Measurements from ENCODE around the gene BAIAP2L2. TPM values are rescaled to one million over a fixed set of nuclear protein-coding genes. Genes with fewer than 3 reads are reported as not detected.

The BAIAP2L2 gene
- total and polyA plus RNA-seq, 3 donors from 2014 or later: 6.6 to 10.0 (median 8.8) TPM

DNA sequence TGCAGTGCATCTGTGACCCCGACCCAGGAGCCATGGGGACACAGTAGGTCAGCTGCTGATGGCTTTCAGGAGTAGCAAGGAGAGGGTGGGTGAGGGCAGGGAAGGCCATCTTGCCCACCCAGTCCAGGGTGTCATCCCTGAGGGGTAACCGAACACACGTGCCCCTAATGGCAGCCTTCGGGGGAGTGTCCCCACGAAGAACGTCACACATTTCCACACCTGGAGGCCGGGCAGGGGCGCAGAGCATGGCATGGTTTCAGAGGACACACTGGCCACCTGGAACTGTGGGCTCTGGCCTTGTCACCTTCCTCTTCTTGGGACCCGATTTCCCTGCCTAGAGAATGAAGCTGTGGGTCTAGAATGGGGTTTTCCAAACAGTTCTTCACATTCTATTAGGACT, 19.4 kb upstream of the BAIAP2L2 start:
- H3K36me3 ChIP-seq (ENCODE audit: low read depth, missing control alignments): no peaks in the 10 kb centered on the region
- 87 to 96% methylated on average over 4 to 9 of the region's 9 CpGs for WGBS, 2 donors

DNA sequence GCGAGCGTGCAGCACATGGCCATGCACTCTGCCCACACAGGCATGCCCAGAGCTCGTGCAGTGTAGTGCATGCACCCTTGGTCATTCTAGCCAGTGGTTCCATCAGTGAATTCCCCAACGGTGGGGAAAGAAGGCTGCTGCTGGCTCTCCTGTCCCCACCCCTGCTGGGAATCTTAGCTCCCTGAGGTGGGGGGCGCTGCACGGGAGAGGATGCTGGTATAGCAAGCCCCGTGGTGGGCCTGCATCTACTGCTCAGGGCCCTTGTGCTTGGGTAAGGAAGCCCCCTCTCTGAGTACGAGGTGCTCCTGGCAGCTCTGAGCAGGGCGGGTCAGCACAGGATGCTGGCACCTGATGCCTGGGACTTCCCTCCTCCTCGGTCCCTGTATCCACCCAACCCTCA, 18.5 kb upstream of the BAIAP2L2 start:
- DNase-seq: no peak
- no peak overlapping the region for H3K27ac ChIP-seq
- H3K36me3 ChIP-seq (ENCODE audit: low read depth, missing control alignments): no peaks in the 10 kb centered on the region
- no peaks in the 10 kb centered on the region for H3K9me3 ChIP-seq
- intact Hi-C loops (cut with DNase I; ENCODE audit: low total_unique reads): no loop called here
- TF ChIP-seq, protein P1, sequence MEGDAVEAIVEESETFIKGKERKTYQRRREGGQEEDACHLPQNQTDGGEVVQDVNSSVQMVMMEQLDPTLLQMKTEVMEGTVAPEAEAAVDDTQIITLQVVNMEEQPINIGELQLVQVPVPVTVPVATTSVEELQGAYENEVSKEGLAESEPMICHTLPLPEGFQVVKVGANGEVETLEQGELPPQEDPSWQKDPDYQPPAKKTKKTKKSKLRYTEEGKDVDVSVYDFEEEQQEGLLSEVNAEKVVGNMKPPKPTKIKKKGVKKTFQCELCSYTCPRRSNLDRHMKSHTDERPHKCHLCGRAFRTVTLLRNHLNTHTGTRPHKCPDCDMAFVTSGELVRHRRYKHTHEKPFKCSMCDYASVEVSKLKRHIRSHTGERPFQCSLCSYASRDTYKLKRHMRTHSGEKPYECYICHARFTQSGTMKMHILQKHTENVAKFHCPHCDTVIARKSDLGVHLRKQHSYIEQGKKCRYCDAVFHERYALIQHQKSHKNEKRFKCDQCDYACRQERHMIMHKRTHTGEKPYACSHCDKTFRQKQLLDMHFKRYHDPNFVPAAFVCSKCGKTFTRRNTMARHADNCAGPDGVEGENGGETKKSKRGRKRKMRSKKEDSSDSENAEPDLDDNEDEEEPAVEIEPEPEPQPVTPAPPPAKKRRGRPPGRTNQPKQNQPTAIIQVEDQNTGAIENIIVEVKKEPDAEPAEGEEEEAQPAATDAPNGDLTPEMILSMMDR (IDR thresholded peaks at IDR 0.05): no peak
- TF ChIP-seq POLR2A (IDR thresholded peaks at IDR 0.05): no peak
- WGBS, 2 donors: 90 to 95% methylated on average over 2 to 10 of the region's 10 CpGs
- no peak overlapping the region for H3K4me3 ChIP-seq
- H3K4me1 ChIP-seq: peaks cover 10% of the 10 kb centered on the region
- H3K27me3 ChIP-seq: no peaks in the 10 kb centered on the region

More for the DNA sequence above, 19.4 kb upstream of the BAIAP2L2 start:
- Histone ChIP-seq H3K9me3 (no peaks in the 10 kb centered on the region), H3K4me1 (peaks cover 10% of the 10 kb centered on the region), H3K27me3 (no peaks in the 10 kb centered on the region), H3K4me3 (no peak overlapping the region), H3K27ac (no peak overlapping the region)
- TF ChIP-seq, protein P1 (IDR thresholded peaks at IDR 0.05): no peak
- TF ChIP-seq POLR2A (IDR thresholded peaks at IDR 0.05): no peak
- intact Hi-C loops (cut with DNase I; ENCODE audit: low total_unique reads): no loop called here
- no peak for DNase-seq

DNA sequence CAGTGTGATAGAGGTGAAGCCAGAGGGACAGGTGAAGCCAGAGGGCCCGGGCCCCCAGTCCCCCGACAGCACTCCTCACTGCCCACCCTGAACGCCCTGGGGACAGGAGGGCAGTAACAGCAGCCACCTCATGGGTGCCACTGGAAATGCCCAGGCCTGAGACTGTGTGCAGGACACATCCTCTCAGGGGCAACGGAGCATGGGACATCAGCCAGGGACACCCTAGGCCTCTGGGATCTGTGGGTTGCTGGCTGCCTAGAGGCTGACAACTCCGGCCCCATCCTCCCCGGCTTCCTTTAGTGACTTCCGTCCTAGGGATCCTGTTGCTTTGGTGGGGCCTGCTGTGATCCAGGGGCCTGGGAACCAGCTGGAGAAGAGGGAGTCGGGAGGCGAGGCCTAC, 17.4 kb upstream of the BAIAP2L2 start:
- intact Hi-C loops (cut with DNase I; ENCODE audit: low total_unique reads): no loop called here
- 93 to 100% methylated on average over 2 to 9 of the region's 9 CpGs for WGBS, 2 donors
- H3K36me3 ChIP-seq (ENCODE audit: low read depth, missing control alignments): no peaks in the 10 kb centered on the region

DNA sequence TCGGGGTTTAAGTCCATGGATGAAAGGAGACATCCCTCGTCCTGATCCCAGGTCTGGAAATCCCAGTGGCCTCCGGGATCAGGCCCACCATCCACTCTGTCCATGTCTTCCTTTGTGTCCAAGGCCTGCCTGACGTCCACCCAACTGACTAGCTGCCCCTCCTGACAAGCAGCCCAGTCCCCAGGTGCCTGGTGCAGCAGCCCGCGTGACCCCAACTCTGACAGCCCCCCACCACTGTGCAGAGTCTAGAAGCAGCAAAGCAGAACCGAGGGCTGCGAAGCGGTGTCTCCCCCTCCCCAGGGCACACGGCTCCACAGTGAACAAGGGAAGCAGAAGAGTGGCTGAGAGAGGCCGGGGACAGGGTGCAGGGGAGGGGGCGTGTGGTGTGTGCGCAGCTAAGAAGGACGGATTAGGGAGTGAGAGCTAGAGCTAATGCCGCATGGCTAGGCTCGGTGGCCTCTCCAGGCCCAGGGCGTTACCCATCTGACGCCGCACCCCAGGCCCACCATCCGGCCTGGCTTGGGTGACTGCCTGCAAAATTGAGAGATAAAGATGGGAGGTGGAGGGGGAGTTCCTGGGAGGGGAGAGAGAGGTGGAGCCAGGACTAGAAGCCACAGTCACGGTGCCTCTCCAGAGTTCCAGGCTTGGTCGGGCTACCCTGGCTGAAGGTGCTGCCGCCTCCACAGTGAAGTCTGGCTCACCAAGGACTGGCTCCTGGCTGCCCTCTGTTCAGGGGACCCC, 16.6 kb upstream of the BAIAP2L2 start:
- intact Hi-C loops (cut with DNase I; ENCODE audit: low total_unique reads): no loop called here
- no peak overlapping the region for H3K4me3 ChIP-seq
- H3K27ac ChIP-seq: no peak overlapping the region
- H3K36me3 ChIP-seq (ENCODE audit: low read depth, missing control alignments): no peaks in the 10 kb centered on the region
- H3K4me1 ChIP-seq: peaks cover 10% of the 10 kb centered on the region
- WGBS, 2 donors: 92 to 94% methylated on average over 21 to 23 of the region's 23 CpGs
- DNase-seq: no peak
- TF ChIP-seq POLR2A (IDR thresholded peaks at IDR 0.05): no peak
- TF ChIP-seq, protein P1 (IDR thresholded peaks at IDR 0.05): no peak
- no peaks in the 10 kb centered on the region for H3K9me3 ChIP-seq
- no peaks in the 10 kb centered on the region for H3K27me3 ChIP-seq

More for the DNA sequence above, 17.4 kb upstream of the BAIAP2L2 start:
- no peaks in the 10 kb centered on the region for H3K27me3 ChIP-seq
- peaks cover 10% of the 10 kb centered on the region for H3K4me1 ChIP-seq
- TF ChIP-seq, protein P1 (IDR thresholded peaks at IDR 0.05): no peak
- no peak for TF ChIP-seq POLR2A (IDR thresholded peaks at IDR 0.05)
- no peaks in the 10 kb centered on the region for H3K9me3 ChIP-seq
- no peak for DNase-seq
- H3K27ac ChIP-seq: no peak overlapping the region
- no peak overlapping the region for H3K4me3 ChIP-seq

DNA sequence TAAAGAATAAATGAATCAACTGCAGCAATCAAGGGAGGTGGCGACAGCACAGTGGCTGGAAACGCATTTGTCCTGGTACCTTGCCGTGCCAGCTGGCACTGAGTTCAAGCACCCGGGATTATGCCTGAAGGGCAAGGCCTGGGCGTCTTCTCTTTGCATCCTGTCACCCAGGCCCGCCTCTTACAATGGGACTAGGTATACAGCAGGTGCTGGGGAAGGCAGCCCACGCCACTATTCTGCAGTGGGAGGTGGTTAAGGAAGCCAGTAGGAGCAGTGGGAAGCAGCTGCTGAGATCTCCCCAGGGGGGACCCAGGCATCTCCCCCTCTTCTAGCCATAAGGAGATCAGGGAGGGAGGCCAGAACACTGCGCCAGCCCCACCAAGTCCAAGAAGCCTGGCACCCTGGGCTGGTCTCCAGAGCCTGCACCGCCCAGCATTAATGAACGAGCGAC, 15.3 kb upstream of the BAIAP2L2 start:
- no peaks in the 10 kb centered on the region for H3K36me3 ChIP-seq (ENCODE audit: low read depth, missing control alignments)
- no peaks in the 10 kb centered on the region for H3K9me3 ChIP-seq
- no peak for DNase-seq
- H3K4me3 ChIP-seq: no peak overlapping the region
- no peak for TF ChIP-seq POLR2A (IDR thresholded peaks at IDR 0.05)
- TF ChIP-seq, protein P1 (IDR thresholded peaks at IDR 0.05): no peak
- H3K27me3 ChIP-seq: no peaks in the 10 kb centered on the region
- intact Hi-C loops (cut with DNase I; ENCODE audit: low total_unique reads): no loop called here
- WGBS, 2 donors: 87 to 93% methylated on average over 10 to 11 of the region's 11 CpGs
- peaks cover 3% of the 10 kb centered on the region for H3K4me1 ChIP-seq
- H3K27ac ChIP-seq: no peak overlapping the region

Measured in testis (tissue), 3 donors.